Measurements from ENCODE around the gene PABPN1L.

DNA sequence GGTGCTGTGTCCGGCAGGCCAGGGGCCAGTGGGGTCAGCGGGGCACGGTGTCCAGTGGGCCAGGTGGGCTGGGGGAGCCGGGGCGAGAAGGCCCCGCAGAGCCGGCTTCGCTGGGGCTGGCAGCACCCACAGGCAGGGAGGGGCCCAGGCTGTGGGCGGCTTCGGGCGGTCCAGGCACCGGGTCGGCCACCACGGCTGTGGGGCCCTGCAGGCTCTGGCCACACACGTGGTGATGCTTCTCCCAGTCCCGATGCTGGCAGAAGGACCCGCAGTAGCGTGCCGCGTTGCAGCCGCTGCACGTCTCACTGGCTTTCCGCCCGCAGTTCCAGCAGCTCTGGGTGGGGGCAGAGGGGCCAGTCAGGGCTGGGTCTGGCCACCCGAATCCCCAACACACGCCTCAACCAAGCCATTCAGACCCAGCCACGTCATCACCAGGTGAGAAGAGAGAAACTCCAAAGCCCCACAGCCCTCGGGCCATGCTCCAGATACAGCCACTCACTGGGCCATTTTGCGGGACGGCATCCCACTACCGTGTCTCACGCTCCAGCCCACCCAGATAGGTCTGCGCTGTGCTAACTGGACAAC is 10.6 kb upstream of the PABPN1L start:
- TF ChIP-seq POLR2AphosphoS5 (IDR thresholded peaks at IDR 0.05; ENCODE audit: low read depth) (no peak), EZH2 (IDR thresholded peaks at IDR 0.05; ENCODE audit: low read depth, unreplicated experiment) (no peak), NANOG (IDR thresholded peaks at IDR 0.05; ENCODE audit: borderline replicate concordance) (no peak), ETS1 (IDR thresholded peaks at IDR 0.05) (no peak), REST (IDR thresholded peaks at IDR 0.05; ENCODE audit: unreplicated experiment) (no peak)
- TF ChIP-seq, protein P1, sequence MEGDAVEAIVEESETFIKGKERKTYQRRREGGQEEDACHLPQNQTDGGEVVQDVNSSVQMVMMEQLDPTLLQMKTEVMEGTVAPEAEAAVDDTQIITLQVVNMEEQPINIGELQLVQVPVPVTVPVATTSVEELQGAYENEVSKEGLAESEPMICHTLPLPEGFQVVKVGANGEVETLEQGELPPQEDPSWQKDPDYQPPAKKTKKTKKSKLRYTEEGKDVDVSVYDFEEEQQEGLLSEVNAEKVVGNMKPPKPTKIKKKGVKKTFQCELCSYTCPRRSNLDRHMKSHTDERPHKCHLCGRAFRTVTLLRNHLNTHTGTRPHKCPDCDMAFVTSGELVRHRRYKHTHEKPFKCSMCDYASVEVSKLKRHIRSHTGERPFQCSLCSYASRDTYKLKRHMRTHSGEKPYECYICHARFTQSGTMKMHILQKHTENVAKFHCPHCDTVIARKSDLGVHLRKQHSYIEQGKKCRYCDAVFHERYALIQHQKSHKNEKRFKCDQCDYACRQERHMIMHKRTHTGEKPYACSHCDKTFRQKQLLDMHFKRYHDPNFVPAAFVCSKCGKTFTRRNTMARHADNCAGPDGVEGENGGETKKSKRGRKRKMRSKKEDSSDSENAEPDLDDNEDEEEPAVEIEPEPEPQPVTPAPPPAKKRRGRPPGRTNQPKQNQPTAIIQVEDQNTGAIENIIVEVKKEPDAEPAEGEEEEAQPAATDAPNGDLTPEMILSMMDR (conservative IDR thresholded peaks at IDR 0.05; ENCODE audit: low read depth in 2 of 2): no peak

Measured in GM23338 (cell line).